HepG2 (cell line): ENCODE data around the gene TNFRSF18. TPM values are rescaled to one million over a fixed set of nuclear protein-coding genes. Genes with fewer than 3 reads are reported as not detected.
A peak's percentile ranks its signal among the peaks of the same experiment; 100 is the strongest.

Experiments used
- ATAC-seq: fragments of 200-7000 bp; cut with Tn5 transposase; 3 replicates; pipeline ENCODE4 v1.9.1; 2020; ENCODE audit warnings: mild to moderate bottlenecking, moderate library complexity
- BruUV-seq: library from RNA; stranded (reverse); fragments of 400-500 nt; replicated peaks from 2 replicates; lab custom pipeline; 2021; lab: Mats Ljungman, UMichigan
- CTCF ChIA-PET: fragments of 300-600 bp; formaldehyde crosslinking; extraction: SDS; loops from one replicate; lab custom pipeline; 2021; ENCODE audit warnings: low total read pairs, inconsistent platforms, low intra/inter-chr PET ratio; lab: Yijun Ruan, JAX
- POLR2A ChIA-PET: fragments of 350-600 bp; sonication (Branson Sonifier 250); formaldehyde crosslinking; loops from one replicate; lab custom pipeline; 2020; ENCODE audit warnings: antibody characterized with exemption, inconsistent platforms; lab: Yijun Ruan, JAX
- DNase-seq: peaks from one replicate; pipeline ENCODE4 v3.0.0-alpha.2; 2015; ENCODE audit warnings: low spot score
- FAIRE-seq: peaks from 3 replicates; lab custom pipeline; 2011; peaks lifted over from hg19 to GRCh38; lab: Jason Lieb, UNC
- H2AFZ ChIP-seq: one replicate; pipeline ENCODE4 v1.6.1; 2011; ENCODE audit warnings: low read length, inconsistent platforms
- H3K27ac ChIP-seq: fragments of 300-600 bp; 3 replicates; pipeline ENCODE4 v1.8.0; 2011; ENCODE audit warnings: mixed run types, mild to moderate bottlenecking, mixed read lengths, low read length, inconsistent platforms; ENCODE audit not compliant: insufficient read depth; ENCODE audit errors: extremely low read length
- H3K27me3 ChIP-seq, 2 experiments: fragments of 200-600 bp in 1 of 2; 2 replicates in 1 of 2; 3 replicates in 1 of 2; pipeline versions ENCODE4 v1.6.0 to v1.8.0; 2011; ENCODE audit warnings: low read length in 2 of 2, mild to moderate bottlenecking in 2 of 2, moderate library complexity in 2 of 2, inconsistent platforms in 1 of 2; ENCODE audit not compliant: insufficient read depth in 2 of 2, control insufficient read depth in 1 of 2
- H3K36me3 ChIP-seq, 2 experiments: fragments of 200-600 bp in 1 of 2; replicated peaks in 1 of 2; 2 replicates in 1 of 2; 3 replicates in 1 of 2; pipeline versions ENCODE4 v1.5.1 to v1.8.0; 2011; ENCODE audit warnings: low read length in 2 of 2, inconsistent platforms in 1 of 2; ENCODE audit not compliant: insufficient read depth in 2 of 2, control insufficient read depth in 1 of 2
- H3K4me1 ChIP-seq: 2 replicates; pipeline ENCODE4 v1.5.1; 2012; ENCODE audit warnings: low read length, inconsistent platforms; ENCODE audit not compliant: insufficient read depth
- H3K4me2 ChIP-seq: 2 replicates; pipeline ENCODE4 v1.6.0; 2011; ENCODE audit warnings: low read depth, low read length, inconsistent platforms
- H3K4me3 ChIP-seq, 3 experiments: fragments of 200-600 bp in 1 of 3; sonication (generic), shearing (Covaris generic) in 1 of 3; replicated peaks in 1 of 3; 2 replicates each; pipeline ENCODE4 v1.5.1; 2011 to 2016; ENCODE audit warnings: low read length in 3 of 3, inconsistent platforms in 2 of 3, low read depth in 2 of 3, mild to moderate bottlenecking in 2 of 3, control low read depth in 1 of 3, mixed read lengths in 1 of 3; ENCODE audit not compliant: insufficient read depth in 1 of 3
- H3K79me2 ChIP-seq: one replicate; pipeline ENCODE4 v1.6.1; 2011; ENCODE audit warnings: low read length, inconsistent platforms; ENCODE audit not compliant: insufficient read depth
- H3K9ac ChIP-seq: 2 replicates; pipeline ENCODE4 v1.6.0; 2011; ENCODE audit warnings: mild to moderate bottlenecking, low read depth, low read length, inconsistent platforms; ENCODE audit not compliant: insufficient read depth
- H3K9me3 ChIP-seq: 2 replicates; pipeline ENCODE4 v1.5.1; 2012; ENCODE audit warnings: mild to moderate bottlenecking, low read length
- H4K20me1 ChIP-seq: 2 replicates; pipeline ENCODE4 v1.6.0; 2011; ENCODE audit warnings: inconsistent platforms, mild to moderate bottlenecking, low read length, moderate library complexity; ENCODE audit not compliant: insufficient read depth
- GTF2F1 ChIP-seq: fragments of 150-350 bp; IDR thresholded peaks from 2 replicates; pipeline ENCODE4 v1.6.1; 2014; ENCODE audit warnings: low read length
- NFYB ChIP-seq: sonication (generic); formaldehyde crosslinking; IDR thresholded peaks from 2 replicates; pipeline ENCODE4 v1.4.0; 2020; ENCODE audit warnings: missing genetic modification reagents
- RBFOX2 ChIP-seq: fragments of 200-400 bp; formaldehyde crosslinking; IDR thresholded peaks from 2 replicates; pipeline ENCODE4 v1.6.1; 2017; ENCODE audit warnings: low read depth, mild to moderate bottlenecking, low read length
- RCOR2 ChIP-seq: IDR thresholded peaks from 2 replicates; pipeline ENCODE4 v1.6.1; 2016; ENCODE audit warnings: missing biosample characterization, missing genetic modification reagents
- ZMYM2 ChIP-seq: sonication (generic); formaldehyde crosslinking; IDR thresholded peaks from 2 replicates; pipeline ENCODE4 v1.8.0; 2022; ENCODE audit warnings: mild to moderate bottlenecking, missing genetic modification reagents
- ZNF121 ChIP-seq: sonication (generic); formaldehyde crosslinking; IDR thresholded peaks from 2 replicates; pipeline ENCODE4 v1.5.0; 2020; ENCODE audit warnings: mild to moderate bottlenecking, missing genetic modification reagents
- ZNF138 ChIP-seq: sonication (generic); formaldehyde crosslinking; IDR thresholded peaks from 2 replicates; pipeline ENCODE4 v1.5.0; 2020; ENCODE audit warnings: mild to moderate bottlenecking, low read depth, missing genetic modification reagents
- ZNF3 ChIP-seq: IDR thresholded peaks from 2 replicates; pipeline ENCODE4 v1.7.0; 2017; ENCODE audit warnings: inconsistent platforms
- ZNF431 ChIP-seq: sonication (generic); formaldehyde crosslinking; IDR thresholded peaks from 2 replicates; pipeline ENCODE4 v1.9.0; 2022; ENCODE audit warnings: missing genetic modification reagents, low read depth, mild to moderate bottlenecking, borderline replicate concordance
- ZNF567 ChIP-seq: sonication (generic); formaldehyde crosslinking; IDR thresholded peaks from 2 replicates; pipeline ENCODE4 v1.8.1; 2023; ENCODE audit warnings: mild to moderate bottlenecking, missing genetic modification reagents, borderline replicate concordance
- ZNF589 ChIP-seq: sonication (generic); formaldehyde crosslinking; conservative IDR thresholded peaks from 2 replicates; pipeline ENCODE4 v1.8.0; 2022; ENCODE audit warnings: mild to moderate bottlenecking, moderate library complexity, missing genetic modification reagents
- ZNF768 ChIP-seq: sonication (generic); formaldehyde crosslinking; IDR thresholded peaks from 2 replicates; pipeline ENCODE4 v1.4.0; 2020; ENCODE audit warnings: missing genetic modification reagents
- ZNF773 ChIP-seq: sonication (generic); formaldehyde crosslinking; IDR thresholded peaks from 2 replicates; pipeline ENCODE4 v1.4.0; 2020; ENCODE audit warnings: missing genetic modification reagents, borderline replicate concordance
- WGBS: methylation state at CpG from one replicate; pipeline ENCODE4 v1.1.6; 2017; ENCODE audit warnings: low lambda C conversion rate; 5-methylcytosine and 5-hydroxymethylcytosine counted together
- in situ Hi-C: cut with HindIII; loops from 2 replicates; pipeline ENCODE4 v1.10.0; 2017; ENCODE audit warnings: low pct_unique_long_range_greater_than_20kb; ENCODE audit not compliant: extremely low pct_ligation_motif_present
- intact Hi-C: fragments of 100-400 bp; cut with micrococcal nuclease; formaldehyde crosslinking; loops from one replicate; pipeline ENCODE4 v1.10.0; 2022; ENCODE audit not compliant: unreplicated experiment
- polyA plus RNA-seq, 8 experiments: library from polyadenylated mRNA; depleted of rRNA in 3 of 8; stranded (reverse) in 7 of 8; unstranded in 1 of 8; fragments of >200 nt; fragmentation: Illumina TruSeq in 4 of 8; extraction: Trizol in 4 of 8; gene quantifications; 2 replicates each; pipeline versions ENCODE4 v1.2.1 to v1.2.3, GENCODE V29; 2011 to 2016; ENCODE audit warnings: low read depth in 4 of 8, missing spikeins in 1 of 8, mixed read lengths in 1 of 8; ENCODE audit not compliant: insufficient read depth in 1 of 8
- total RNA-seq, 5 experiments: library from RNA; depleted of rRNA; stranded (reverse); fragments of >200 nt; fragmentation: Illumina TruSeq; extraction: Trizol; gene quantifications; 2 replicates each; pipeline ENCODE4 v1.2.3, GENCODE V29; 2016; ENCODE audit warnings: low read depth in 1 of 5
- TF ChIP-seq, protein P1 (sequence below): sonication (generic); formaldehyde crosslinking; conservative IDR thresholded peaks from 2 replicates; pipeline ENCODE4 v1.4.0; 2020; ENCODE audit warnings: missing genetic modification reagents
- TF ChIP-seq, protein P2 (sequence below): IDR thresholded peaks from 2 replicates; pipeline ENCODE4 v1.6.1; 2018; ENCODE audit warnings: missing genetic modification reagents, mild to moderate bottlenecking, missing compliant biosample characterization

The TNFRSF18 gene
- total and polyA plus RNA-seq, 2 of the 13 experiments (the other 11 are each of a cell fraction or from before 2014, with no cell fraction given), result not detected

DNA sequence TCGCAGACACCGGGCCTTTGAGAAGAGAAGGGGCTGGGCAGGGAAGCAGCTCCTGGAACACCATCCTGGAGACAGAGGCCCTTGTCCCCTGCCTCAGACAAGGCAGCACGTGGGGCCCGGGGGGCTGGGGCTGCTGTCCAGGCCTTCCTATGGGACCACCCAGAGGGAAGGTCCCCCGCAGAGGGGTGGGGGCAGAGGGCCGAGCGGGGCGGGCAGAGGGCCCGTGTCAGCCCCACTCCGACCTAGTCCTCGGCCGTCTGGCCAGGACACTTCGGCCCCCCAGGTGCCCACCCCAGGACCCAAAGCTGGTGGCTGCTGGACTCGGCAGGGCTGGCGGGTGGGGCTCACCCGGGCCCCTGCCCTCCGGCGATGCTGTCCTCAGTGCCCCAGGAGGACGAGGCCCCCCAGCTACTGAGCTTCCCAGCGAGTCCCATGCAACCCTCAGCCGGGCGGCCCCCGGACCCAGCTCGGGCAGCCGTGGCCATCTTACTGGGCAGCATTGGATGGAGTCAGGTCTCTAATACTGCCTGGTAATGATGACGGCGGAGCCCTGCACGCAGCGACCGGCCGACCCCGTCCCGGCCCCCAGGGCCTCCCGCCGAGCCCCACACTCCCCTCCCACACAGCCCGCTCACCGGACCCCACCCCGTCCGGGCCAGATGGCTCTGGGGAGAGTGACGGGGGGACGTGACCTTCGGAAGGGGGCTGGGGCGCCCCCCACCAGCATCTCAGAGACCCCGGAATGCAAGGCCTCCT is 39.6 kb downstream of the TNFRSF18 start:
- FAIRE-seq (no peak), ATAC-seq (no peak), DNase-seq (no peak)
- no peaks in the 10 kb centered on the region for H3K79me2 ChIP-seq
- H3K27ac ChIP-seq, result no peak overlapping the region
- H3K9ac ChIP-seq, result no peak overlapping the region
- TF ChIP-seq, protein P1, sequence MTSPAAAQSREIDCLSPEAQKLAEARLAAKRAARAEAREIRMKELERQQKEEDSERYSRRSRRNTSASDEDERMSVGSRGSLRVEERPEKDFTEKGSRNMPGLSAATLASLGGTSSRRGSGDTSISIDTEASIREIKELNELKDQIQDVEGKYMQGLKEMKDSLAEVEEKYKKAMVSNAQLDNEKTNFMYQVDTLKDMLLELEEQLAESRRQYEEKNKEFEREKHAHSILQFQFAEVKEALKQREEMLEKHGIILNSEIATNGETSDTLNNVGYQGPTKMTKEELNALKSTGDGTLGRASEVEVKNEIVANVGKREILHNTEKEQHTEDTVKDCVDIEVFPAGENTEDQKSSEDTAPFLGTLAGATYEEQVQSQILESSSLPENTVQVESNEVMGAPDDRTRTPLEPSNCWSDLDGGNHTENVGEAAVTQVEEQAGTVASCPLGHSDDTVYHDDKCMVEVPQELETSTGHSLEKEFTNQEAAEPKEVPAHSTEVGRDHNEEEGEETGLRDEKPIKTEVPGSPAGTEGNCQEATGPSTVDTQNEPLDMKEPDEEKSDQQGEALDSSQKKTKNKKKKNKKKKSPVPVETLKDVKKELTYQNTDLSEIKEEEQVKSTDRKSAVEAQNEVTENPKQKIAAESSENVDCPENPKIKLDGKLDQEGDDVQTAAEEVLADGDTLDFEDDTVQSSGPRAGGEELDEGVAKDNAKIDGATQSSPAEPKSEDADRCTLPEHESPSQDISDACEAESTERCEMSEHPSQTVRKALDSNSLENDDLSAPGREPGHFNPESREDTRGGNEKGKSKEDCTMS (CRISPR knock-in tag), result no peak
- TF ChIP-seq ZMYM2 (CRISPR knock-in tag) (no peak), RCOR2 (CRISPR knock-in tag) (no peak), ZNF3 (no peak), ZNF431 (CRISPR knock-in tag) (no peak), ZNF121 (CRISPR knock-in tag) (no peak), ZNF589 (CRISPR knock-in tag) (no peak), RBFOX2 (0 out of 2 replicates have a peak, but pooled peaks have one; percentile 39), GTF2F1 (no peak), ZNF768 (CRISPR knock-in tag) (0 out of 2 replicates have a peak, but pooled peaks have one; percentile 3), ZNF567 (CRISPR knock-in tag) (no peak), ZNF138 (no peak), NFYB (no peak), ZNF773 (no peak)
- TF ChIP-seq, protein P2, sequence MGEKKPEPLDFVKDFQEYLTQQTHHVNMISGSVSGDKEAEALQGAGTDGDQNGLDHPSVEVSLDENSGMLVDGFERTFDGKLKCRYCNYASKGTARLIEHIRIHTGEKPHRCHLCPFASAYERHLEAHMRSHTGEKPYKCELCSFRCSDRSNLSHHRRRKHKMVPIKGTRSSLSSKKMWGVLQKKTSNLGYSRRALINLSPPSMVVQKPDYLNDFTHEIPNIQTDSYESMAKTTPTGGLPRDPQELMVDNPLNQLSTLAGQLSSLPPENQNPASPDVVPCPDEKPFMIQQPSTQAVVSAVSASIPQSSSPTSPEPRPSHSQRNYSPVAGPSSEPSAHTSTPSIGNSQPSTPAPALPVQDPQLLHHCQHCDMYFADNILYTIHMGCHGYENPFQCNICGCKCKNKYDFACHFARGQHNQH, result no peak
- peaks cover 56% of the 10 kb centered on the region for H3K4me1 ChIP-seq
- H4K20me1 ChIP-seq, result no peaks in the 10 kb centered on the region
- H3K4me3 ChIP-seq, result peak overlapping the region in 2 of 3 experiments; percentile 25 to 60; a peak in 3 of 6 replicates
- 89% methylated on average over 11 of the region's 44 CpGs for WGBS
- CTCF ChIA-PET, result no interaction called here
- no peaks in the 10 kb centered on the region for H3K9me3 ChIP-seq
- intact Hi-C loops (no loop called here), in situ Hi-C loops (no loop called here)
- BruUV-seq, result no TSS peak
- H2AFZ ChIP-seq, result no peak overlapping the region
- peak overlapping the region; percentile 76; the same call in 1 of the 2 replicates for H3K4me2 ChIP-seq
- H3K36me3 ChIP-seq, result no peaks in the 10 kb centered on the region
- POLR2A ChIA-PET, result interaction anchor here (2.1 to 7.4 kb wide), 3 partner anchors 8 to 43 kb away, joined by 7 to 93 read pairs (median 14); no protein-coding TSS in a partner anchor
- peaks cover 3 to 9% of the 10 kb centered on the region in 2 experiments; a peak in 3 of 5 replicates for H3K27me3 ChIP-seq
